Dermis microvascular lymphatic vessel endothelial cell (primary cell): ENCODE measurements around the gene ATP8B4. TPM values are rescaled to one million over a fixed set of nuclear protein-coding genes. Genes with fewer than 3 reads are reported as not detected.

Experiments used
- DNase-seq, 2 donors: peaks; one replicate each; pipeline versions ENCODE4 v3.0.0 to v3.0.0-alpha.2; 2010; ENCODE audit warnings: low read depth in 2 of 2
- total RNA-seq: library from RNA; depleted of rRNA; stranded (reverse); fragments of >200 nt; gene quantifications from 2 replicates; pipeline ENCODE4 v1.2.1, GENCODE V29; 2014

The ATP8B4 gene
- total RNA-seq, 1 donor from 2014 or later = 0.39 TPM

DNA sequence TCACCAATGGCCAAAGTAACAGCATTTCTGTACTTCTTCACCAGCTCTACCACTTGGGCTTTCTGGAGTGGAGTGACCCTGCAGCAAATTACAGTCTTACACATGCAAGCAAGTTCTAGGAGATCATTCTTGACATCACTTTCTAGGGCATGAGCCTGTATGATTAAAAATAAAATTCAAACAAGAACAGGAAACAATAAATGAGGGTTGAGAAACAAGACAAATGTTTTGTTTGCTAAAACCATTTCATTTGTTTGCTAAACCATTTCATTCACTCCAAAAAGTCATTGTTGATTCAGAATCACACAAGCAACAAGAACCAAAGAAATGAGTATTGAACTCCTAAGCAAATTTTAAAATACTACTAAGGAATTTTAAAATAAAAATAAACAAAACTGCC lies 220.9 kb downstream of the ATP8B4 start:
- no peak for DNase-seq

DNA sequence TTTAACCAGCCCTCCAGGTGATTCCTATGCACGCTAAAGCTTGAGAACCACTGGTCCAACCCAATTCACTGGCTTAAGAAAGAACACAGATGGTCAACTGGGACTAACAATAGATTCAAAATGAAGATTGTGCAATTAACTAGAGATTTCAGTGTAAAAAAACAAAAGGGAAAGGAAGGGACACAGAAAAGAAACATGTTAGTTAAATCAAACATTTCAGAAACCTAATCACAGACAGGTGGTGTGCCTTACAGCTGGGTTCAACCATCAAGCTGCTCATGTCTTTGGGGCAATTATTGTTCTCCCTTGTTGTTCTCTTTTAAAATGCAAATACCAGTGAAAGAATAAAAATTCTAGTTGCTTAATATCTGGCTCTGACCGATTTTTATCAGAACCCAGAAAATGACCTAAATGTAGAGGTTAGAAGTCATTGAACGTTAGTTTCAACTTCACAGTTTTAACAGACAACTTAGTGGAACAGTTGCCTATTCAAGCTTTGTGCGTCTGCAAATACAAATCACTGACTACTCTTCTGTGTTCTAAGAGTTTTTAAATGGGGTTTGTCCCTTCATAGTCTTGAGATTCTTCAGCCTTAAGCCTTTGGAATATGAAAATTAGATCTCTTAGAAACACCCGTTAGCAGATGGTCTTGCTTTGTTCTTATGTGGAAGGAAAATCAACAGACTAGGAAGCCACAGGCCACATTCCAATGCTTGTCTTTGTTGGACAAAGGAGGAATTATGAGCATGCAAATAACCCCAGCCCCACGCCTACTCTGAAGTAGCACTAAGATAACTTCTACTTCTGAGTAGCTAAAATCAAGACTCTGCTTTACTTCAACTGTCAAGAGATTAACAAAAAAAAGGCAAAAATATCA lies 223.4 kb downstream of the ATP8B4 start:
- DNase-seq = no peak

DNA sequence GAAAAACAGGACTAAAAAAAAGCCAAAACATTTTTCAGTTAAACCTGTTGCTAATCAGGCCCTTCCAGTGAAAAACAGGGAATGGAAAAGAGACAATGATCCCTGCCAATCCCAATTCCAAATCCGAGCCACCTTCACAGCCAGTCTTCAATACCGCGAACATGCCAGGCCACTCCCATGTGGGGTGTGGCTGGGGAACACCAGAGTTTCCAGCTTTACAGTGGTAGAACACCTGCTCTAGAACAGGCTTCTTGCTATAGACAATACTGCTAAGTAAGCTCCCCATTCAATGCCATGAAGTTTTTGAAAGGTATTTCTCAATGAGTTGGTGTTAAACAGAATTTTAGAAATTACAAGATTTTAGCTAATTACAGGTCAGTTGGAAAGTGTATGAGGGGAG lies 228.3 kb downstream of the ATP8B4 start:
- DNase-seq = no peak

DNA sequence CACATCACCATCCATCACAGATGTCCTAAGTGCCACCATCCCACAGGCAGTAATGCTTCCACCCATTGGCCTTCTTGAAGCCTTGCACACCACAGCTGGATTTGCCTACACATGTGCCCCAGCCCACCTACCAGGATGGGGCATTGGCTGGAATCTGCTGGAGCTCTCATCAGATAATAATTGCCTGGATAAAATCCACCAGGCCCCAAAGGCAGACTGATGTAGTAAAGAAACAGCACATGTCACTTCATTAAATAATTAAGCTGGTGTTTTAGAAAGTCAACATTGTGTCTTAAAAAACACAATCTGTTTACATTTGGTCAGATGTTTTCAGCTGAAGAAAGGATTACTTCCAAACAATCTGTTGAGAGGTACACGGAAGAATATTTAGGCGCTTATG lies 229.5 kb downstream of the ATP8B4 start:
- no peak for DNase-seq

DNA sequence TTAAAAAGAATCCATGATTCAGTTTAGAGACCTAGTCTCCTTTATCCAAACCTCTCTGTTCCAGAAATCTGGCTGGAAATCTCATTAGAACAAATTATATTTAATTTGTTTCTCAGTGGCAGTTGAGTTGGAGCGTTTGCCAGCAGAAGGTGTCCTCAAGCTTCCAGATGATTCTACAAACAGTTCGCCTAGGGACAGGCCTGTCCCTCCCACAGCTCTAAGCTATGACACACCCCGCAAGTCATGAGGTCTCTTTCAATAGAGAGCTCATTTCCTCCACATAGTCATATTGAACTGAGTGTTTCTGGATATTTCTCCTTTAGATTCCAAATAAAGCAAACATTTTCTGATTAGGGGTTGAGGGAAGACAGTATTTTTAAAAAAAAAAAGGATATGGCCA lies 230.3 kb downstream of the ATP8B4 start:
- DNase-seq = no peak

DNA sequence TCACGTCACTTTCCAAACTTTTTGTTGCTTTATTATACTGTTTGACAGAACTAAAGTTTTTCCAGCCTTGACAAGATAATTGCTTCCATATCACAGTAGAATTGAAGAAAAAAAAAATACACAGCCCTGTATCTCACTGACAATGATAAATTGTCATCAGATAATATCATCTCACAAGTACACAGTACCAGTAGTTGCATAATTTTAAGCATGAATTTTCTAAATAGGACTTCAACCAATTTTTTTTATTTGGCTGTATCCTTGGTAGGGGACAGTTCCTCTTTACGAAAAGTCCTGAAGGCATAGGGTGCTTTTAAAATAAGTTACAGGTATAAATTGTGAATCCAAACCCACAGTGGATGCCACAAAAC lies 230.7 kb downstream of the ATP8B4 start:
- DNase-seq = no peak

DNA sequence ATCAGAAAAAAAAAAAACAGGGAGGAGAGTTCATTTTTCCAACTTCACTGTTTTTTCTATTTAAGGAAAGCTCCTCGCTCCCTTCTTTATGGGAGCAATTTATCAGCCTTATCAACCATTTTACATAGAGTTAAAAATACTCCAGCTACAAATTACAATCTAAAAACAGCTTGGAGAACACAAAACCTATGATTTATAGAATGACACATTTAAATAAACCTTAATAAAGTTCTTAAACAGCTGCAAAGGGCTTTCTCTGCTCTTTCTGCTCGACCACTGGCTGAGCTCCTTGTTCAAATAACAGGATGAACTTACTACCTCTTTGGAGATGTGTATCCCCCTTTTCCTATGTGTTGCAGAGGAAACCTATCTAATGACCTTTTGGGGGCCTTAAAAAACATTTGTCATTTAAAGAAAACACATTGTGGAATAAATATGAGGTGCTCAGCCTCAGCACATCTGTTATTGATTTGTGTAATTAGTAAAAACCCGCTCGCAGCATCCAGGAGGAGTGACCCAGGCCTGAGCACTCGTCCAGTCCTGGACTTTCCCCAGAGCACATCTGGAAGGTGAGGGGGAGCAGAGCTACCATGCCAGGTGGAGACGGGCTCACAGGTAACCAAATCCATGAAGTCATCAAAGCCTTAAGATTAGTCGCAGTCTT lies 231.2 kb downstream of the ATP8B4 start:
- DNase-seq = no peak

DNA sequence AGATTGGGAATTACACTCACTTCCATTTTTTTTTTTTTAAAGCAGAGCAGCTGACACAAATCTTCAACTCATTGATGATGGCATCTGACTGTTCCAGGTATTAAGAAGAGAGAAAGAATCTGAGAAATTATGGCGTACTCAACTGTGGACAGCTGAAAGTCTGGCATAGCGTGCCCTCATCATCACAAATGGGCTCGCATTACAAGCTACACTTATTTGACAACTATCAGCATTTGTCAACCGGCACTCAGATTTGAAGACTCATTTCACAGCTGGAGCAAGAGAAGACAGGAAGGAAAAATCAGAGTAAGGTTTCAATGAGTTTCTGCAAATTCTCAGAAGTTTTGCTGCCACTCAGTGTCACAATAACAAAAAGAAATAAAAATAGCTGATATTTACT lies 235.9 kb downstream of the ATP8B4 start:
- DNase-seq = no peak

DNA sequence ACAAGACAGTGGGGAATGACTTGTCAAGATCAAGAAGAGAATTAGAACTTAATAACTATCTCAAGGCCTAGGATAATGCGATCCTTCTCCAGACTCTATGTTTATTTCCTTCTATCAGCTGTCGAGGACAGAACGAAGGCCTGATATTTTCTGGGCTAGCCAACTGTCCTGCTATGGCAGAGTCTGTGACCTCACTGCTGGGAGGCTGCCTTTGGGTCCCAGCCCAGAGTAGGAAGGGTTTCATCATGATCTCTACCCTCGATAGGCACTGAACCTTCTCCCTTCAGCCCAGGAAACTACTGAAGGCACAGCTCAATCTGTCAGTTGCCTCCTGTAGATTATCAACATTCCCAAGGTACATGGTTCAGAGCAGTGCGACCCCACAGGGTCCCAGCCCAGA lies 237.2 kb downstream of the ATP8B4 start:
- DNase-seq = no peak

DNA sequence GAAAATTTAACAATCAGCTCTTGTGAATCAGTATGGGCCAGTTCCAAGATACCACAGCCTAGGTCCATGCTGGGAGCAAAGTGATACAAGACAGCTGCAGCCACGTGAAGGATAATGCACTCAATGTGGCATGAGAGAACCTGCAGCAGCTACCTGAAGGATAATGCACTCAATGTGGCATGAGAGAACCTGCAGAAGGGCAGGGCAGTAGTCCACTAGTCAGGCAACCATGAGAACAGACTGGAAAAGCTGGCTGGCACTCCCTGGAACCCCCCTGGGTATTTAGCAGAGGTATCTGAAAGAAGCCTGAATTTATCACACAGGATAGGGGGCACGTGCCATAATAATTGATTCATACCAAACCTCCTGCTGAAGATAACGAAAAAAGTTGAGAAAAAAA lies 237.6 kb downstream of the ATP8B4 start:
- no peak for DNase-seq

DNA sequence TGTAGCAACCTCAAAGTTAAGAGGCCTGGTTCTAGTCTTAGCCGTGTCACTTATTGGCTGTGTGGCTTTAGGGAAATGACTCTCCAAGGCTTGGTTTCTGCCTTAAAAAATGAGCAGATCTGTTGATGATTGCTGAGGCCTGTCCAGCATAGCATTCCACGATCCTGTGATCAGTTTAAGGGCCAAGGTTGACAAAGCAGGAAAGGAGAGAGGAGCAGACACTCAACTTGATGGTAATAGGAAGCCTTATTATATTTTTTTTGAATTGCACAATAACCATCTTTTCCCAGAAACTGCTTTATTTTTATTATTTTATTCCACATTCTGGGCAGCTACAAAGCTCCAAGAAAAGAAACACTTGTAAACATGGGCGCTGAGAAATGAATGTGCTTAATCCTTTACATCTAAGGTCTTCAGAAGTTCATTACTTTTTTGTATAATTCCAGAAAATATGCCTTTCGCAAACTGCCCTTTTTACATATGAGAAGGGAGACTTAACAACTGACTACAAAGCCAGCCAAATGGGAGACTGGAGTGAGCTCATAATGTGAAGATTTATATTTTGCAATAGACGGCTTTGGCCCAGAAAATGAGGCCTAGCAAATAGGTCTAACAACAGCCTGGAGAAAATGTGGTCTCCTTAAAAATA lies 241.0 kb downstream of the ATP8B4 start:
- DNase-seq = no peak

DNA sequence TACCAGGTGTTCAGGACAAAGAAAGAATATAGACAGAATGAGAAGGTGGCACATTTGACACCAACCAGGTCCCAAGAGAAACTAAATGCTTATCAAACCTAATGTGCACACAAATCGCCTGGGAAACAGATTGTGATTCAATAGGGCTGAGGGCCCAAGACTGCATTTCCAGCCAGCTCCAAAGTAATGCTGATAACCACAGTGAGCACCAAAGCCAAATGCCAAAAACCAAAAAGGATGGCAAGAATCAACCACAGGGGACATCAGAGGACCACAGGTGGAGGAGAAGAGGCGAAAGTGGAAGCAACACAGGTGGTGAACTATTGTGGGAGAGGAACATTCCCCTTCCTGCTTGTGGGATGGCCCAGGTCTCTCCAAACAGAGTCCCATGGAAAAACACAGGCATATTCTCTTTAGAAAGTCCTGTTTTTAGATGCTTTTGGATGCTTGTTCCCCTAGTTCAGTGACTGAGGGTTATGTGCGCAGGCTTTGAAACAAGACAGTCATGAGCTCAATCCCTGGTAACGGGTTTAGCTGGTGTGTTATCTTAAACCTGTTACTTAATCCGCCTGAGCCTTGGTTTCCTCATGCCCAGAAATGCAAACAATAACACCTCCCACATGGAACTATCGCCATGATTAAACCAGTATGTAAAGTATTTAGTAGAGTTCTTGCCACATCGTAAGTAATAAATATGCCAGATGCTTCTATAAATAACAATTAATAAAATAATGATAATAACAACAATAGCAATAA lies 241.7 kb downstream of the ATP8B4 start:
- no peak for DNase-seq

DNA sequence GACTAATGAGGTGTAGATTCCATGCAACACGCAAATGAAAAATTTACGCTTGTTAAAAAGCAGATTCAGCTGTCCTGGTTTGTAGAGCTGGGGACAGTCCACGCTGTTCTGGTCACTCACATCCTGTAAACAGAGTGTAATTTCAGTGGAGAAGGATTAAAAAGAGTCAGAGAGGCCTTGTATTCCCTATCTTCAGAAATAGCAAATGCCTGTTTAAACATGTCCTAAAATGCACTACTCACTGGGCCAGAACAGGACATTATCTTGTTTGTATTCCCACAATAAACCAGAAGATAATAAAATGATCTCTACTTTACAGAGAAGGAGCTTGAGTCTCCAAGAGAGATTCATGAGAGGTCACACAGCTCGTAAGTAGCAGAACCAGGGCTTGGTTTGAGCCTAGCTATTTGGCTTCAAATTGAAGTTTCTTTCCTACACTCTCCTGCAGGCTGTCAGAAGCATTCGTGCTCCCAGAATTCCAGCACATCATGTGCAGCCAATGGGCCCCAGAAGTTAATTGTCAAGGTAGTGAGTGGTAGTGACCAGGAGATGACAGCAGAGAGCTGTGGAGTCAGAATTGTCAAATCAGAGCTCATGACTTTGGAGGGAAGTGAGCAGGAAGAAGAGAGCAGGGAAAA lies 242.5 kb downstream of the ATP8B4 start:
- DNase-seq = no peak

DNA sequence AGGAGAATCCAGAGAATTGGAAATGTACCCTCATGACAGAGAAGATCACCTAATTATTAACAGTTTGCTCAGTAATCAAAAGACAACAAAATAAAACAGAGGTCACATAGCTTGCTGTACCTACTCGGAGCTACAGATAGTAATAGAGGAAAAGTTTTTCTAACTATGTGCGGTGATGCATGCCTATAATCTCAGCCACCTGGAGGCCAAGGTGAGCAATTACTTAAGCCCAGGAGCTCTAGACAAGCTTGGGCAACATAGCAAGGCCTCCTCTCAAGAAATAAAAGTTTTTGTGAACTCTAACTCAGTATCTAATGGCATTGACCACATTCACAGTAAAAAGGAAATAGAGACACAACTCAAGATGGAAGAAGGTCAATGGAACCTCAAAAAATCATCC lies 243.6 kb downstream of the ATP8B4 start:
- DNase-seq = no peak

DNA sequence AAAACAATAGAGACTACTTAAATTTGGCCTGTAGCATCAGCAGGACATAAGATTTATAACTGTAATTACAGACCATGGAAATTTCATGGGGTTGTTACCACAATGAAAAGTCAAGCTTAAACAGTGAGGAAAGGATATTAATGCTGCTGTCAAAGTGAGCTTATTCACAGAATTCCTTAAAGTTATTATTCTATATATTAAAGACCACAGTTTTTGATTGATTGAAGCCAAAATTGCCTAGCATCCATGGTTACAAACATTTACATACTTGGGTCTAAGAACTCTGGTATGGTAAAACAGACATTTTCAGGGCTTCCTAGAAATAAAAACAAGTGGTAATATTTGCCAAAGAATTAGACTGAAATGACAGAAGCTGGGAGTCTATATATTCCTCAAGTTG lies 248.6 kb downstream of the ATP8B4 start:
- no peak for DNase-seq

DNA sequence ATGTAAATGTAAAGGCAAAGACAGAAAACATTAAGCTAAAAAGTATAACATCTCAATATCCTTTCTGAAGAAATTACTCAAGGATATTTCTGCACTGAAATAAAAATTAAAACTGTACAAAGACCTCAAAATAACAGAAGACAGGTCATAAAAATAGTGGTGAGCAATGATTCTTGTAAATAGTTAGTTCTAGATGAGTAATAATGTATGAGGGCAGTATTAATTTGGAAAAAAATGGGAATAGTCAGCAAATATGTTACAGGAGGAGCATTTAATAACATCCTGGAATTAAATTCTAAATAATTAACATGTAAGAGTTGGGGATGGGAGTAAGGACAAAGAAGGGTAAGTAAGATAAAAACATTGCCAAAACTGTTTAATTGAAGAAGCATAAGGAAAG lies 250.7 kb downstream of the ATP8B4 start:
- no peak for DNase-seq

DNA sequence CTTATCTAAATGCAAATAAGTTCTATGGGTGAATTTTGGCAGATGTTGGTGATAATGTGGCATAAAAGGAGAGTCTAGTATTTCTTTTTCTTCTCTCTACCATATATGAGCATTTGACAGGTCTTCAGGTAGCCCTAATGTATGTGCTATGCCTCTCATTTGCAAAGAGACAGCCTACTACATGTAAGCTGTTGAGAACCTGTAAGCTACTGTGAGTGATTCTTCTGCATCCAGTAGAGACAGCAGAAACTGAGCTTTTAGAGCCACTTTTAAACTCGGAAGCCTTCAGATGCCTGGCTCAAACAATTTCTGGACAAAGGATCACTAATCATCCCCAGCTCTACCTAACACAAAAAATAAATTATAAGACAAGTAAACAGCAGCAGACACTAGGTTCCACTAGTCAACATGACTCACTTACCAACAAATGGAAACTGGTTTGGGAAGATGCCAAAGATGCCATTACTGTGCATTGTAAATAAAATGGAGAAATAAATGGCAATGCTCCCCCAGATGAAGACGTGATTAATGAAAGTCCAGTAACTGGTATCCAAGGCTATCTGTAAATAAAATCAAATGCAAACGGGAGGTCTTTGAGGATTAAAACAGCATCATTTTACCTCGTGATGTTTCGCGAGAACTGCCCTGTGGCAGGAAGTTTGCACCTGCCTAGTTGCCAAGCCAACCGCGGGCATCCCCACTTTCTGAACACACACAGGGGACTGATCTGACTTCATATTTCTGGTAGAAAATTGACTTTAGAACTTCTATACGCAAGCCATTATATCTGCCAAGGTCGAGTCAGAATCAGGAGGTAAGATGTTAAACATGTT lies 252.9 kb downstream of the ATP8B4 start:
- no peak for DNase-seq

DNA sequence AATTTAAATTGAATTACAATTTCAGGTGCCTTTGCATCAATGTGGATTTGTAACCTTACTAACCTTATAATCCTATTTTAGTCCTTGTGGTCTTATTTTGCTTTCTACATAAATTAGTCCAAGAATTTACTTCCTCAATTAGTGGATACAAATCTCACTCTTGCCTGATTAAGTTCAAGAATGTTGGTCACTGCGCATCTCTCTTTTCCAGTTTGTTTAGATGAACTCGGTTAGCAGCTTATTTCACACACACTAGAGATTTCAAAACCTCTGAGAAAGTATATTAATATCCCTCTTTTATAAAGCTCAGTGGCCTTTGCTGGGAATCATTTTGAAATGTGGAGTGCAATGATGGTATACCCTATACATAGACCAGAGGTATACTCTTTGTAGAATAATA lies 254.8 kb downstream of the ATP8B4 start:
- no peak for DNase-seq

DNA sequence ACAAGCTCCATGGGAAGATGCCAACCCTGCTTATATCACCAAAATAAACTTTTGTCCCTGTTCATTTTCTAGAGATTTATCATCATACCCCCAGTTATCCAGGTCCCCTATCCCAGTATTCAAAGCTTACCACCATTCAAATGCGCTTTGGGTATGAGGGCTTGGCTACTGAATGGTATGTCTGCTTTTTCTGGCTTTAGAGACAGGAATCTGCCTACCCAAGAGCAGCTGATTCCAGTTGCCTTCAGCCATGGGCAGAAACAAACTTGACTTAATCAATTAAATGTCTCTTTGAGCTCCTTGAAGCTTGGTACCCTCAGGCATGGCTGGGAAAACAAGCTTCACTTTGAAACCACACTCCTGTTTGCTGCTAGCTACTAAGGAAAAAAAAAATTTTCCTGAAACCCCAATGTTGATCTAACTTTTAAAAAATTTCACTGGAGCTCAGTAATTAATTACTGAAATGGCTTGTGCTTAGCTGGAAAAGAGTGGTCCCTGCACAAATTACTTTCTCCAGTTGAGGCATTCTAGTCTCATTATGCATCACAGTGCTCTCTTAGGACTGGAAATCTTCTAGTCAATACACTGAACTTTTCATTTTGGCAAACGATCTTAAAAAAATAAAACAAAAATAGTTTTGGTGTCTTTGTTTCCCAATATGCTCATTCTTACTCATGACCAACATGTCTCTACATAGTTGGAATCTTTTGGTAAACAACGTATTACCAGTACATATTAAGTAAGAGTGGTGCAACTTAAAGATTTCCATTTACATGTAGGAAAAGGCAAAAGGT lies 255.4 kb downstream of the ATP8B4 start:
- DNase-seq = no peak

DNA sequence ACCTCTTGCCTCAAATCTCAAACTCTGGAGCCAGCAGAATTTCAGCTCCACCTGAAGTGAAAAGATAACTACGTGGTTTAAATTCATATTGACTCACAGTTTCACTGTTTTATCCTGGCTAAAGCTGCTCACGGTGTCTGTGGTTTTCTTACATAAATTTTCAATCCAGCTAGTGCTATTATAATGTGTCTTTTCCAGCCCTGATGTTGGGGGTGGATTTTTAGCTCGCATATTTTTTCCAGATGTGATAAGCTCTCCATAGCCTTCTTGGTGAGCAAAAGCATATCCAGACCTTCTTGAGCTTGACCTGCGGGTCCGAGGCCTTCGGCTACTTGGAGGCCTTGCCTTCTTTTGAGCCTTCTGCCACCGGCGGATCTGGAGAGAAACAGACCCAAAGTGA lies 258.9 kb downstream of the ATP8B4 start:
- no peak for DNase-seq
